Erythroblast (primary cell): Measurements from ENCODE around the gene SPINK8.

ENCODE experiments used
- GATA1 ChIP-seq: IDR thresholded peaks from 2 replicates; pipeline ENCODE4 v1.6.1; 2011; ENCODE audit warnings: low read depth, mild to moderate bottlenecking, control low read depth, low read length, moderate library complexity
- POLR2A ChIP-seq: IDR thresholded peaks from 2 replicates; pipeline ENCODE4 v1.6.1; 2011; ENCODE audit warnings: mild to moderate bottlenecking, low read length

- TF ChIP-seq POLR2A = no peak
- no peak for TF ChIP-seq GATA1
These were observed 58.0 kb downstream of the SPINK8 start for GRCh38 chr3:48275287-48276027.
